NCI-H2196 (cell line): ENCODE data around the gene AK9.

Experiments
- DNase-seq: peaks from one replicate; lab custom pipeline; 2025; ENCODE audit not compliant: unreplicated experiment; lab: John Stamatoyannopoulos, UW

AK9 gene

DNA sequence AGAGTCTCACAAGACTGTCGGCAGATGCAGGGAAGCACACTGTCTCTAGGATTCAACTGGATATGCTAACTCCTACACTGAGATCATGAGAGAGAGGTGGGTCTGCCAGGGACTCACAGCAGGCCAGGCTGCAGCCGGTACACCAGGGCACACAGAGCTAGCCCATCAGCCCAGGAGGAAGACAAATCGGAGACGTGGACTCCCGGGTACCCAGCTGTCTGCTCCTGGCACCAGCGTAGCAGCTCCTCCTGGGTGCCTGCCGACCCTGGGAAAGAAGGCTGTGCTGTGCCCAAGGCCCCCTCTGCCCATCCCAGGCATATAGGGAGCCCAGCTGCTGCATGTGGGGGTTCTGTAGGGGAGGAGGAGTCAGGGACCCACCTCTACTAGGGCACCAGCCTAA, 242.4 kb downstream of the AK9 start:
- no peak for DNase-seq

DNA sequence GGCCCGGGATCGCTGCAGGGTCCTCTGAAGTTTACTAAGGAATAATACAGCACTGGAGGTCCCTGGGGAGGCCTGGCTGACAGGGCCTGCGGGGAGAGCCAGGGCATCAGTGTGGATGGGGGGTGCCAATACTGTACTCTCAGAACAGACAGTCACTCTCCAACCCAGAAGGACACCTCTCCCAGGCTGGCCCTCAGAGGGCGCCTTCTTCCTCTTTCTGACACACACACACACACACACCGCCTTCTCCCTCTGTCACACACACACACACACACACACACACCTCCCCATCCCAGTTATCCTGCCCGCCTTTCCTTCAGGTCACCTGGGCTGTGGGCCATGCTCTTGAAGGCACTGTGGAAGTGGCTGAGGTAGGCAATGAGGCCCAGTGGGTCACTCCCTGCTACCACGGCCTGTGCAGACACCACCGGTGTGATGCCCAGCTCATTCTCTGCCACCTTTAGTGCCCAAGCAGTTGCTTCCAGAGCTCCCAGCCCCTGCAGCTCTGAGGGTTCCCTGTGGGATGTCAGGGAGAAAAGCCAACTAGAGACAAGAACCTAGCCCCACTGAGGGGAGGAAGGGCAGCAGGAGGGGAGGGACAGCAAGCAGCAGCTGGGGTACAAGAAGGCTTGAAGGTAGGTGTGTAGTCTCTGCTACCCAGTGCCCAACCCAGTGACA, 243.0 kb downstream of the AK9 start:
- DNase-seq = no peak

DNA sequence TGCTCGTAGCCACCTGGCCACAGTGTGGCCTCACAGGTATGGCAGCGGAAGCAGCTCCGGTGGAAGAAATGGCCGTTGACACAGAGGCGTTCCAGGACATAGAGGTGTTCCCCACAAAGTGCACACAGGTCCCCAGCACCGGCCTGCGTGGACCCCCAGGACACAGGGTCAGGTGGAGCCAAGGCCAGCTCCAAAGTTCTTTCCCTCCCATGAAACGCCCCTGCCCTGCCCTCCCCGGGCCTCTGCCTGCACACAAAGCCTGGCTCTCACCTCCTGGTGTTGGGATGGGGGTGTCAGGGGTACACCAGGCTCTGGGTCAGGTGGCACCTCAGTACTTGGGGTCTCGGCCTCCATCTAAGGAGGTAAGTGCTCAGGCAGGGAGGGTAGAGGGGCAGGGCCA, 243.9 kb downstream of the AK9 start:
- no peak for DNase-seq

DNA sequence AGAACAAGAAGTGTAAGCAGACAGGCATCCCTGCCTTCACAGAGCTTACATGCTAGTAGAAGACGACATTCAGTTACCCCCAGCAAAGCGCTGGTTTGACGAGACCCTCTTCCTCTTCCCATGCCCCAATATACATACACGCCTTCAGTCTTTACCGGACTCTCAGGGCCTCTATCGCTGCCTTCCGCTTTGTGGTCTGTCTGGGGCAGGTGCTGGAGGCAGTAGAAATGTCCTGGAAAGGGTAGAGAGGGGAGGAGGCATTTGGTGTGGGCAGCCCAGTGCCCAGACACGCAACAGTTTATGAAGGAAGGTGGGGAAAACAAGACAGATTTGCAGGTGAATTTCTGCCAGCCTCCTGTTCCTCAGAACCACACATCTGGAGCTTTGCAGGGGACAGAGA, 244.5 kb downstream of the AK9 start:
- DNase-seq = no peak

DNA sequence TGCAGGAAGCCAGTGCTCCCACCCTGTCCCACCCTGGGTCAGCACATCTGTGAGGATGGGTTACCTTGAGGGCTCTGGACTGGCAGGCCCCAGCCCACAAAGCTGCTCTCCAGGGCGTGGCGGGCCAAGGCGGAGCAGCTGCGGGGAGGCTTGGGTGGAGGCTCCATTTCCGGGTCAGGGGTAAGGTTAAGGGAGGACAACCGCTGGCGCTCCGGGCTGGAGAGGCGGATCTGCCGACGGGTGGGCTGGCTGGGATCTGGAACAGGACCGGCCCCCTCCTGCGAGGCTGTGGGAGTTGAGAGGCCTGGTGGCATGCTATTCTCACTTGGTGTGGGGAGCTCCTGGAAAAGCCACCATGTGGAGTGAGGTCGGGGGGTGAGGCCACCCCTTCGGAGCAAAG, 244.9 kb downstream of the AK9 start:
- no peak for DNase-seq

DNA sequence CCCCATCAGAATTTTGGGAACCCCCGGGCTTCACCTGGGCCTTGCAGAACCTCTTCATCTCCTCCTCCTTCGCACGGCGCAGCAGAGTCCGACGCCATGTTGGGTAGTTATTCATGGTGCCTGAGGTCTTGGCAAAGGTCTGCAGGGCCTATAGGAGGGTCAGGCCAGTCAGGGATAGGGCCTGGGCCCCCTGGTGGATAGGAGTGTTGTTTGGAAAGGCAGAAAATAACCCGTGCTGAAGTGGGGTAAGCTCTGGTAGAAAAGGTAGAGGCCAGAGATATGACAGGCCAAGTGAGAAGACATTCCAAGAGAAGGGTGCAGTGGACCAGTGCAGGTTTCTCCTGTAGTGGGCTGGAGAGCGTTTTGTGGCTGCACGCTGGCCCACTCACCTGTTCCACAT, 245.6 kb downstream of the AK9 start:
- no peak for DNase-seq

DNA sequence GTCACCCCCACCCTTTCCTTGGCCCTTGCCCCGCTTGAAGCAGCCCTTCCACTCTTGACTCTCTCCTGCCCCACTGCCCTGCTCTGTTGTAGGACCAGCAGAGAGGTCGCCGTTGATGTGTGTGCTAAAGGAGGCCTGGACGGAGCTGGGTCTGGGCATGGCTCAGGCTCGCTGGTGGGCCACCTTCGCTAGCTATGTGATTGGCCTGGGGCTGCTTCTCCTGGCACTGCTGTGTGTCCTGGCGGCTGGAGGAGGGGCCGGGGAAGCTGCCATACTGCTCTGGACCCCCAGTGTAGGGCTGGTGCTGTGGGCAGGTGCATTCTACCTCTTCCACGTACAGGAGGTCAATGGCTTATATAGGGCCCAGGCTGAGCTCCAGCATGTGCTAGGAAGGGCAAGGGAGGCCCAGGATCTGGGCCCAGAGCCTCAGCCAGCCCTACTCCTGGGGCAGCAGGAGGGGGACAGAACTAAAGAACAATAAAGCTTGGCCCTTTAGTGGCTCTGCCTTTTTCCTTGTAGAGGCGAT, 247.5 kb downstream of the AK9 start:
- no peak for DNase-seq
